Activated CD4-positive, CD25-positive, alpha-beta regulatory T cell treated with anti-CD3 and anti-CD28 coated beads, Interleukin-2, amount 50 U/mL, for 24 hours (primary cell): Measurements from ENCODE around the gene CNOT4.
"Not testable (repeated sequence)": the region's sequence is repeated elsewhere in the genome, so short reads cannot be mapped to it uniquely, and the experiment has no call there.

Experiments used
- ATAC-seq, 2 donors: fragments of 150-1000 bp; cut with Tn5 transposase; one replicate each; pipeline ENCODE4 v1.10.0; 2021; ENCODE audit warnings: mild to moderate bottlenecking in 1 of 2, moderate library complexity in 1 of 2

Gene CNOT4

GRCh38 chr7:135320953-135321352 is 188.9 kb downstream of the CNOT4 start:
- not testable (repeated sequence) for ATAC-seq

GRCh38 chr7:135320268-135320667 is 189.6 kb downstream of the CNOT4 start:
- ATAC-seq: no peak

GRCh38 chr7:135317676-135318325 is 192.1 kb downstream of the CNOT4 start:
- no peak for ATAC-seq

GRCh38 chr7:135316648-135317313 is 193.1 kb downstream of the CNOT4 start:
- ATAC-seq: no peak

GRCh38 chr7:135313971-135314370 is 195.9 kb downstream of the CNOT4 start:
- no peak for ATAC-seq
